ENCODE data around the gene WNT16.

The WNT16 gene

DNA sequence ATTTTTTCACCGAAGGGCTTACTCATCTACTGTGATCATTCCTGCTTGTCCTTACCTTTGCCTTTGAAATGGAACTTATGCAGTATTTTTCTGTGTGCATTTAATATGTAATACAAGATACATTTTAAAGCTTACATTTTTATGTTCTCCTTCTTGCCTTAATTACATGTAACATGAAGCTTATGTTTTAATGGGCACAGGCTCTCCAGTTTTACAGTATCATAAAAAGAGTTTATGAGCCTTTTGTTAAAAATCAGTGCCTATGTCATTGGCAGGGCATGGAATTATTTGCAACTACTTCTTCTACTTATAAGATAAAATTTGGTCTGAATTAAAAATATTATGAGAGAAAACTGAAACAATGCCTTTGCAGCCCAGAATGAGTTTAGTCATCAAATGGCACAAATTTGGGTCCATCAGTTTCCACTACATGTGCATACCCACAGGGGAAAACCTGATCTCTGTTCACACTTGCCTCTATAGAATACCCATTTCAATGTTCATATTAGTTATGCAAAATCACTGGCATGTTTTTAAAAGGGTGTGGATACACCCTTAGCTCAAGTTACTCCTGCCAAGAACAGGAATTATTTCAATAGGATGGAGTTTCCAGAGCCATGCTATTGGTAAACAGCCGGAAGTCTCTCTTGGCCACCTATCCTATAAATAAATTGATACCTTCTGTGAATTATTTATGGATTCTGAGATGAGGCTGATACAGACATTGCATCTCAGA, 27.9 kb upstream of the WNT16 start:
- Histone ChIP-seq H2AFZ (ENCODE audit: low read length) (no peak overlapping the region), H3F3A (ENCODE audit: low read depth) (no peaks in the 10 kb centered on the region), H3K4me3 (ENCODE audit: low read length, poor library complexity, severe bottlenecking) (no peak overlapping the region), H3K79me2 (ENCODE audit: insufficient read depth, low read length) (no peaks in the 10 kb centered on the region), H4K20me1 (ENCODE audit: insufficient read depth, low read length, poor library complexity, severe bottlenecking) (no peaks in the 10 kb centered on the region), H3K9me3 (ENCODE audit: insufficient read depth, low read depth, low read length) (no peaks in the 10 kb centered on the region), H3K36me3 (ENCODE audit: insufficient read depth, low read length) (no peaks in the 10 kb centered on the region), H3K9ac (ENCODE audit: low read depth, low read length, poor library complexity, severe bottlenecking) (no peak overlapping the region), H3K9me2 (replicated peaks; ENCODE audit: low read depth, low read length) (no peaks in the 10 kb centered on the region), H3K4me1 (ENCODE audit: insufficient read depth, low read length, poor library complexity, severe bottlenecking) (no peaks in the 10 kb centered on the region), H3K27me3 (ENCODE audit: insufficient read depth, low read length, poor library complexity, severe bottlenecking) (no peaks in the 10 kb centered on the region), H3K4me2 (ENCODE audit: low read depth, low read length, poor library complexity, severe bottlenecking) (no peak overlapping the region)
- no peak for TF ChIP-seq EZH2phosphoT487 (IDR thresholded peaks at IDR 0.05; ENCODE audit: borderline replicate concordance)
- TF ChIP-seq, protein P1, sequence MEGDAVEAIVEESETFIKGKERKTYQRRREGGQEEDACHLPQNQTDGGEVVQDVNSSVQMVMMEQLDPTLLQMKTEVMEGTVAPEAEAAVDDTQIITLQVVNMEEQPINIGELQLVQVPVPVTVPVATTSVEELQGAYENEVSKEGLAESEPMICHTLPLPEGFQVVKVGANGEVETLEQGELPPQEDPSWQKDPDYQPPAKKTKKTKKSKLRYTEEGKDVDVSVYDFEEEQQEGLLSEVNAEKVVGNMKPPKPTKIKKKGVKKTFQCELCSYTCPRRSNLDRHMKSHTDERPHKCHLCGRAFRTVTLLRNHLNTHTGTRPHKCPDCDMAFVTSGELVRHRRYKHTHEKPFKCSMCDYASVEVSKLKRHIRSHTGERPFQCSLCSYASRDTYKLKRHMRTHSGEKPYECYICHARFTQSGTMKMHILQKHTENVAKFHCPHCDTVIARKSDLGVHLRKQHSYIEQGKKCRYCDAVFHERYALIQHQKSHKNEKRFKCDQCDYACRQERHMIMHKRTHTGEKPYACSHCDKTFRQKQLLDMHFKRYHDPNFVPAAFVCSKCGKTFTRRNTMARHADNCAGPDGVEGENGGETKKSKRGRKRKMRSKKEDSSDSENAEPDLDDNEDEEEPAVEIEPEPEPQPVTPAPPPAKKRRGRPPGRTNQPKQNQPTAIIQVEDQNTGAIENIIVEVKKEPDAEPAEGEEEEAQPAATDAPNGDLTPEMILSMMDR (conservative IDR thresholded peaks at IDR 0.05; ENCODE audit: low read length), result no peak

GRCh38 chr7:121301446-121302213, 27.2 kb upstream of the WNT16 start:
- Histone ChIP-seq H2AFZ (ENCODE audit: low read length) (no peak overlapping the region), H3K4me1 (ENCODE audit: insufficient read depth, low read length, poor library complexity, severe bottlenecking) (no peaks in the 10 kb centered on the region), H3K9me3 (ENCODE audit: insufficient read depth, low read depth, low read length) (no peaks in the 10 kb centered on the region), H3K79me2 (ENCODE audit: insufficient read depth, low read length) (no peaks in the 10 kb centered on the region), H3F3A (ENCODE audit: low read depth) (no peaks in the 10 kb centered on the region), H3K9me2 (replicated peaks; ENCODE audit: low read depth, low read length) (no peaks in the 10 kb centered on the region), H4K20me1 (ENCODE audit: insufficient read depth, low read length, poor library complexity, severe bottlenecking) (no peaks in the 10 kb centered on the region), H3K27me3 (ENCODE audit: insufficient read depth, low read length, poor library complexity, severe bottlenecking) (no peaks in the 10 kb centered on the region), H3K9ac (ENCODE audit: low read depth, low read length, poor library complexity, severe bottlenecking) (no peak overlapping the region), H3K4me2 (ENCODE audit: low read depth, low read length, poor library complexity, severe bottlenecking) (no peak overlapping the region), H3K4me3 (ENCODE audit: low read length, poor library complexity, severe bottlenecking) (no peak overlapping the region), H3K36me3 (ENCODE audit: insufficient read depth, low read length) (no peaks in the 10 kb centered on the region)
- TF ChIP-seq EZH2phosphoT487 (IDR thresholded peaks at IDR 0.05; ENCODE audit: borderline replicate concordance), result no peak
- TF ChIP-seq, protein P1 (conservative IDR thresholded peaks at IDR 0.05; ENCODE audit: low read length), result no peak

DNA sequence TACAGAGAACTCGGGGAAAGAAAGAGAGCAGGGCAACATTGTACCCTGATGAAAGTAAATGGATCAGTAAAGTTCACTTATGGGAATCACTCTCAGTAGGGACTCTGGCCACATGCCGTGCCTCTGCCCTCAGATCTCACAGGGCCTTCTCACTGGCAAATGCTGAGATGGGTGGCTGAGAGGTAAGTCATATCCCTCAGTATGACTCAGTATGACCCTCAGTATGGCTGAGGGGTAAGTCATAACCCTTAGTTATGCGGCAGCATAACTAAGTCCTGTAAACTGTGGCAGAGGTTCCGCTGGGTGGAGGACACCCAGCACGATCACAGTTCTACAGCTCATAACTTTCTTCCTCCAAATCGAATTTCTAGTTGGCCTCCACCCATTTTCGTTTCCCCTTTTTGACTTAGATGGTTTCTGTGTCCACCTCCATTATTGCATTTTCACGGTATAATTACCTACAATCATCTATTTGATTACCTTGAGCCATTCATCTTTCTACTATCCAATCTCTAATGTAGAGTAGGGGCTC, 26.5 kb upstream of the WNT16 start:
- Histone ChIP-seq H3K4me1 (ENCODE audit: insufficient read depth, low read length, poor library complexity, severe bottlenecking) (no peaks in the 10 kb centered on the region), H2AFZ (ENCODE audit: low read length) (no peak overlapping the region)

More for the DNA sequence above, 26.5 kb upstream of the WNT16 start:
- H3K9me2 ChIP-seq (replicated peaks; ENCODE audit: low read depth, low read length), result no peaks in the 10 kb centered on the region
- no peak overlapping the region for H3K9ac ChIP-seq (ENCODE audit: low read depth, low read length, poor library complexity, severe bottlenecking)
- no peaks in the 10 kb centered on the region for H3K36me3 ChIP-seq (ENCODE audit: insufficient read depth, low read length)
- no peak for TF ChIP-seq EZH2phosphoT487 (IDR thresholded peaks at IDR 0.05; ENCODE audit: borderline replicate concordance)
- TF ChIP-seq, protein P1 (conservative IDR thresholded peaks at IDR 0.05; ENCODE audit: low read length), result no peak
- no peaks in the 10 kb centered on the region for H3F3A ChIP-seq (ENCODE audit: low read depth)
- H3K4me2 ChIP-seq (ENCODE audit: low read depth, low read length, poor library complexity, severe bottlenecking), result no peak overlapping the region
- no peak overlapping the region for H3K4me3 ChIP-seq (ENCODE audit: low read length, poor library complexity, severe bottlenecking)
- H3K79me2 ChIP-seq (ENCODE audit: insufficient read depth, low read length), result no peaks in the 10 kb centered on the region
- H3K9me3 ChIP-seq (ENCODE audit: insufficient read depth, low read depth, low read length), result no peaks in the 10 kb centered on the region
- no peaks in the 10 kb centered on the region for H4K20me1 ChIP-seq (ENCODE audit: insufficient read depth, low read length, poor library complexity, severe bottlenecking)
- no peaks in the 10 kb centered on the region for H3K27me3 ChIP-seq (ENCODE audit: insufficient read depth, low read length, poor library complexity, severe bottlenecking)

Data from Loucy (cell line).